SK-N-MC (cell line): ENCODE measurements around the gene TADA3.
"Not testable (repeated sequence)": the region's sequence is repeated elsewhere in the genome, so short reads cannot be mapped to it uniquely, and the experiment has no call there.

Source experiments
- EZH2 ChIP-seq: fragments of 200-600 bp; sonication (generic); IDR thresholded peaks from one replicate; pipeline ENCODE4 v1.6.1; 2017; ENCODE audit warnings: antibody characterized with exemption
- FOXP2 ChIP-seq: optimal IDR thresholded peaks from 2 replicates; pipeline ENCODE3; 2011; ENCODE audit warnings: mild to moderate bottlenecking, moderate library complexity; ENCODE audit not compliant: insufficient read depth; ENCODE audit errors: extremely low read length, control extremely low read depth
- POLR2AphosphoS5 ChIP-seq: IDR thresholded peaks from 2 replicates; pipeline ENCODE4 v1.6.1; 2012; ENCODE audit warnings: mild to moderate bottlenecking, low read depth, low read length, borderline replicate concordance

DNA sequence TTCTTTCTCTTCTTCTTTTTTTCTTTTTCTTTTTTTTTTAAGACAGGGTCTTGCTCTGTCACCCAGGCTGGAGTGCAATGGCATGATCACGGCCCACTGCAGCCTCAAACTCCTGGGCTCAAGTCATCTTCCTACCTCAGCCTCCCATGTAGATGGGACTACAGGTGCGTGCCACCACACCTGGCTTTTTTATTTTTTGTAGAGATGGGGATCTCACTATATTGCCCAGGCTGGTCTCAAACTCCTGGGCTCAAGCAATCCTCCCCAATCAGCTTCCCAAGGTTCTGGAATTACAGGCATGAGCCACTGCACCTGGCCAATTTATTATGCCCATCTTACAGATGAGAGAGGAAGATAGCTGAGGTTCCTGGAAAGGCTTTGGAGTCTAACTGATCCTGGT is 21.3 kb downstream of the TADA3 start:
- not testable (repeated sequence) for TF ChIP-seq EZH2, POLR2AphosphoS5, FOXP2
